ENCODE data around the gene EPHA7. TPM values are rescaled to one million over a fixed set of nuclear protein-coding genes. Genes with fewer than 3 reads are reported as not detected.

Gene EPHA7
- total RNA-seq = not detected

GRCh38 chr6:93419304-93420162, at the start of gene EPHA7:
Gene EPHA7, minus strand, starts transcription at chr6:93419559. Its CDS starts 218 bp downstream, at chr6:93419341.
- ATAC-seq (peak; percentile 71), DNase-seq (peak; percentile 45)
- POLR2A ChIA-PET = interaction anchor here (0.6 kb wide), 1 partner anchor 572 kb away, joined by 3 read pairs; no protein-coding TSS in a partner anchor
- Mint-ChIP-seq H3K4me1 (ENCODE audit: low read depth) (peaks cover 25% of the 10 kb centered on the region), H3K4me3 (peak within 1 kb of the TSS; percentile 64), H3K36me3 (ENCODE audit: low read depth) (peaks cover 8% of the 10 kb centered on the region), H3K27me3 (ENCODE audit: low read depth) (peaks cover 44% of the 10 kb centered on the region), H3K9me3 (ENCODE audit: insufficient read depth) (no peaks in the 10 kb centered on the region), H3K27ac (no peak within 1 kb of the TSS)
- CTCF ChIA-PET = no interaction called here

DNA sequence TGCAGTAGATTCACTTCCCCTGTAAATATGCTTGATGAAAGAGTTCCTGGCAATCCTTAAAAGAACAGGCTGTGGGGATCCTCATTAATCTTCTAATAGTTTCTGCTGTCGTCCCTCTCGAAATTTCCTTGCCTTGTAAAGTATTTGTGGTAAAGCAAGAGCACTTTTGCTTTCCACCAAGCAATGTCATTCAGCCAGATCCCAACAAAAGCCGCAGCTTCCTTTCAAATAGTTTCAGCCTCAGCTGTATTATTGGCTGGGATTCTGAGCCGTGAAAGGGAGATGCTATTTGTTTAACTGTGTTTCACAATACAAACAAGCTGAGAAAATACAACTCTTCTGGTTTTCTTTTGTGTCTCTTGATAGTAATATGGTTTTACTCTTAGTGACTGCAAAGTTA, 48.9 kb upstream of the EPHA7 start:
- ATAC-seq = no peak
- Mint-ChIP-seq H3K4me1 (ENCODE audit: low read depth) (no peaks in the 10 kb centered on the region), H3K4me3 (no peak overlapping the region), H3K27ac (no peak overlapping the region), H3K36me3 (ENCODE audit: low read depth) (no peaks in the 10 kb centered on the region), H3K9me3 (ENCODE audit: insufficient read depth) (no peaks in the 10 kb centered on the region), H3K27me3 (ENCODE audit: low read depth) (no peaks in the 10 kb centered on the region)
- no peak for DNase-seq
- ChIA-PET CTCF (no interaction called here), POLR2A (no interaction called here)

GRCh38 chr6:93454533-93454932, 35.2 kb upstream of the EPHA7 start:
- ATAC-seq (no peak), DNase-seq (no peak)
- H3K36me3 Mint-ChIP-seq (ENCODE audit: low read depth) = no peaks in the 10 kb centered on the region
- H3K27me3 Mint-ChIP-seq (ENCODE audit: low read depth) = no peaks in the 10 kb centered on the region
- H3K9me3 Mint-ChIP-seq (ENCODE audit: insufficient read depth) = no peaks in the 10 kb centered on the region
- H3K27ac Mint-ChIP-seq = no peak overlapping the region
- ChIA-PET POLR2A (no interaction called here), CTCF (no interaction called here)
- H3K4me1 Mint-ChIP-seq (ENCODE audit: low read depth) = no peaks in the 10 kb centered on the region
- no peak overlapping the region for H3K4me3 Mint-ChIP-seq

DNA sequence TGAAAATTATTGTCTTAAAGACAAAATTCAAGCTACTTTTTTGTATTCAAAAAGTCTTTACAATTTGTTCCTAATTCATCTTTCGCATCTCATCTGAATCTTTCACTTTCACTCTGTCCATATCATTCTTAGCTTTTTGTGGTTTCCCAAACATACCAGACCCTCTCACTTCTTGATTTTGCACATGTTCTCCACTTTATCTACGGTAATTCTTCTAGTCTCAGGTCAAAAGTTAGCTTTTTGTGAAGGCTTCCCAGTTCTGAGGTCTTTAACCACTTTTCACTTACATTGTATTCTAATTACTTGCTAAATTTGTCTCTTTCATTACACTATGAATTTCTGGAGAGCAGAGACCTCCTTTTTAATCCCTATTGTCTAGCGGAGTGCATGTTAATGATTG, 34.6 kb upstream of the EPHA7 start:
- Mint-ChIP-seq H3K9me3 (ENCODE audit: insufficient read depth) (no peaks in the 10 kb centered on the region), H3K4me3 (no peak overlapping the region), H3K4me1 (ENCODE audit: low read depth) (no peaks in the 10 kb centered on the region), H3K27me3 (ENCODE audit: low read depth) (no peaks in the 10 kb centered on the region), H3K36me3 (ENCODE audit: low read depth) (no peaks in the 10 kb centered on the region), H3K27ac (no peak overlapping the region)
- POLR2A ChIA-PET = no interaction called here
- no peak for DNase-seq
- CTCF ChIA-PET = no interaction called here
- no peak for ATAC-seq

DNA sequence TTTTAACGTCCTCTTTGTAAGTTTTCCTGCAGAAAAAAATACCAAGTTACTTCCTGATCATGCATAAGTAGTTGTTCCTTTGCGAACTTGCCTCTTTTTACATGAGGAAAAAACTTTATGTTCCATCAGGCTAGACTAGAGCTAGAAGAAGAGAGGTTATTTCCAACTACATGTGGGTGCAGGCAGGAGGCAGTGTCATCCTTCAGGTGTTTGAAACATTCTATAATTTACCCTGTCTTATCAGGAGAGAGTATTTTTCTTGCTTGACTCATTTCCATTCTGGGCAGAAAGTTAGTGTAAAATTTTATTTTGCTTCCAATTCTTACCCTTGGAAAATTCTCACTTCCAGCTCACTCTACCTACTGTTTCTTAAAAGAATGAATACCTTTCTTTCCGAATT, 28.5 kb upstream of the EPHA7 start:
- Mint-ChIP-seq H3K9me3 (ENCODE audit: insufficient read depth) (peaks cover 4% of the 10 kb centered on the region), H3K4me1 (ENCODE audit: low read depth) (no peaks in the 10 kb centered on the region), H3K27me3 (ENCODE audit: low read depth) (no peaks in the 10 kb centered on the region), H3K4me3 (no peak overlapping the region), H3K27ac (no peak overlapping the region), H3K36me3 (ENCODE audit: low read depth) (no peaks in the 10 kb centered on the region)
- POLR2A ChIA-PET = no interaction called here
- DNase-seq = no peak
- no peak for ATAC-seq
- CTCF ChIA-PET = no interaction called here

- ChIA-PET POLR2A (no interaction called here), CTCF (no interaction called here)
- H3K36me3 Mint-ChIP-seq (ENCODE audit: low read depth) = no peaks in the 10 kb centered on the region
- no peaks in the 10 kb centered on the region for H3K9me3 Mint-ChIP-seq (ENCODE audit: insufficient read depth)
- no peak overlapping the region for H3K4me3 Mint-ChIP-seq
- no peaks in the 10 kb centered on the region for H3K4me1 Mint-ChIP-seq (ENCODE audit: low read depth)
- no peak overlapping the region for H3K27ac Mint-ChIP-seq
- DNase-seq (no peak), ATAC-seq (no peak)
- H3K27me3 Mint-ChIP-seq (ENCODE audit: low read depth) = no peaks in the 10 kb centered on the region
These were observed 18.1 kb upstream of the EPHA7 start for GRCh38 chr6:93437491-93437890.

DNA sequence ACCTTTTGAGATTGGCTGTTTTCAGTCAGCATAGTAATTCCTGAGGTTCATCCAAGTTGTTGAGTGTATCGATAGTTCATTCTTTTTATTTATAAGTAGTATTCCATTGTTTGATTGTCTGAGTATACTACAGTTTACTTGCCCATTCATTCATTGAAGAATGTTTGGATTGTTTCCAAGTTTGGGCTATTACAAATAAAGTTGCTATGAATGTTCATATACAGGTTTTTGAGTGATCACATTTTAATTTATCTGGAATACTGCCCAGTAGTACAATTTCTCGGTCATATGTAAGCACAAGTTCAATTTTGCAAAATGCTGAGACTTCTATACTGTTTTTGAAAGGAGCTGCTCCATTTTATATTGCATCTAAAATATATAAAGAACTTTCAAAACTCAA, 14.2 kb upstream of the EPHA7 start:
- ATAC-seq = no peak
- Mint-ChIP-seq H3K27ac (no peak overlapping the region), H3K4me1 (ENCODE audit: low read depth) (no peaks in the 10 kb centered on the region), H3K4me3 (no peak overlapping the region), H3K36me3 (ENCODE audit: low read depth) (no peaks in the 10 kb centered on the region), H3K27me3 (ENCODE audit: low read depth) (no peaks in the 10 kb centered on the region), H3K9me3 (ENCODE audit: insufficient read depth) (no peaks in the 10 kb centered on the region)
- ChIA-PET CTCF (no interaction called here), POLR2A (no interaction called here)
- no peak for DNase-seq

DNA sequence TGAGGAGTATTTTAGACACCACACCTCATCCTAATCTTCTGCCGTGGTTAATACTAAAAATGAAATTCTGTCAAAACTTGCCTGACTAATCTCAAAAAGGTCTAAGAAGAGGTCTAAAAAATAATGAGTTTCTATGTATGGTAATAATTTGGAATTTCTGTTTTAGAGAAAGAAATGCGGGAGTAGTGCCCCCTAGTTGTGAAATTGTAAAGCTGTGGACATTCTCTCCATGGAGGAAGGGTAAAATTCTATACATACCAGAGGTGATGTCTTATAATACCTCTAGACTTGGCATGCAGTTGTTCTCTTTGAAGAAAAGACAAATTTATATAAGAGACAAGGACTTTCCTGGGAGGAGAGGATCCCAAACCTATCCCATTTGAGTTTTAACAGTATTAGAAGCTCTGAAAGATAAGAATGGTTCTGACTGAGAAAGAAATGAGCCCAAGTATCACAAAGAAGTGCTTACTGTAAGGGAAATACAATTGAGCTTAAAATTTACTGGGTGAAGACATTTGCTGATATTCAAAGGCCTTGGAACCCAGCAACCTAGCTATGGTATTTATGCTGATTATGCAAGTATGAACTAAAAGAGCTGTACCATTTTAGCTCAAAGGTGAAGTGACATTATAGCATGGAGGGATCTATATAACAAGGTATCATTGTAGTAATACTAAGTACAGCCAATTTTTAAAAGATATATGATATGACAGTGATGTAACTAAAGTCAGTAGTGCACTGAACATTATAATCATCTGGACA, 5.1 kb upstream of the EPHA7 start:
- DNase-seq (no peak), ATAC-seq (no peak)
- Mint-ChIP-seq H3K4me1 (ENCODE audit: low read depth) (peaks cover 6% of the 10 kb centered on the region), H3K9me3 (ENCODE audit: insufficient read depth) (no peaks in the 10 kb centered on the region), H3K4me3 (no peak overlapping the region), H3K27ac (no peak overlapping the region), H3K27me3 (ENCODE audit: low read depth) (peaks cover 16% of the 10 kb centered on the region), H3K36me3 (ENCODE audit: low read depth) (no peaks in the 10 kb centered on the region)
- POLR2A ChIA-PET = no interaction called here
- CTCF ChIA-PET = interaction anchor here (1.0 to 1.4 kb wide), 2 partner anchors 9 to 299 kb away, joined by 3 read pairs; no protein-coding TSS in a partner anchor

GRCh38 chr6:93423542-93423941, 4.2 kb upstream of the EPHA7 start:
- DNase-seq (peak; percentile 39), ATAC-seq (no peak)
- Mint-ChIP-seq H3K27me3 (ENCODE audit: low read depth) (peaks cover 22% of the 10 kb centered on the region), H3K27ac (no peak overlapping the region), H3K36me3 (ENCODE audit: low read depth) (peaks cover 3% of the 10 kb centered on the region), H3K4me1 (ENCODE audit: low read depth) (peaks cover 11% of the 10 kb centered on the region), H3K9me3 (ENCODE audit: insufficient read depth) (no peaks in the 10 kb centered on the region), H3K4me3 (no peak overlapping the region)
- POLR2A ChIA-PET = no interaction called here
- CTCF ChIA-PET = interaction anchor here (0.6 to 1.4 kb wide), 6 partner anchors 14 to 1668 kb away, joined by 3 to 5 read pairs (median 3); no protein-coding TSS in a partner anchor

- ATAC-seq (no peak), DNase-seq (no peak)
- peaks cover 44% of the 10 kb centered on the region for H3K27me3 Mint-ChIP-seq (ENCODE audit: low read depth)
- H3K4me3 Mint-ChIP-seq = peak overlapping the region; percentile 64
- no peaks in the 10 kb centered on the region for H3K9me3 Mint-ChIP-seq (ENCODE audit: insufficient read depth)
- ChIA-PET POLR2A (no interaction called here), CTCF (no interaction called here)
- peaks cover 25% of the 10 kb centered on the region for H3K4me1 Mint-ChIP-seq (ENCODE audit: low read depth)
- peaks cover 8% of the 10 kb centered on the region for H3K36me3 Mint-ChIP-seq (ENCODE audit: low read depth)
- no peak overlapping the region for H3K27ac Mint-ChIP-seq
These were observed 920 bp upstream of the EPHA7 start for GRCh38 chr6:93420163-93420795.

DNA sequence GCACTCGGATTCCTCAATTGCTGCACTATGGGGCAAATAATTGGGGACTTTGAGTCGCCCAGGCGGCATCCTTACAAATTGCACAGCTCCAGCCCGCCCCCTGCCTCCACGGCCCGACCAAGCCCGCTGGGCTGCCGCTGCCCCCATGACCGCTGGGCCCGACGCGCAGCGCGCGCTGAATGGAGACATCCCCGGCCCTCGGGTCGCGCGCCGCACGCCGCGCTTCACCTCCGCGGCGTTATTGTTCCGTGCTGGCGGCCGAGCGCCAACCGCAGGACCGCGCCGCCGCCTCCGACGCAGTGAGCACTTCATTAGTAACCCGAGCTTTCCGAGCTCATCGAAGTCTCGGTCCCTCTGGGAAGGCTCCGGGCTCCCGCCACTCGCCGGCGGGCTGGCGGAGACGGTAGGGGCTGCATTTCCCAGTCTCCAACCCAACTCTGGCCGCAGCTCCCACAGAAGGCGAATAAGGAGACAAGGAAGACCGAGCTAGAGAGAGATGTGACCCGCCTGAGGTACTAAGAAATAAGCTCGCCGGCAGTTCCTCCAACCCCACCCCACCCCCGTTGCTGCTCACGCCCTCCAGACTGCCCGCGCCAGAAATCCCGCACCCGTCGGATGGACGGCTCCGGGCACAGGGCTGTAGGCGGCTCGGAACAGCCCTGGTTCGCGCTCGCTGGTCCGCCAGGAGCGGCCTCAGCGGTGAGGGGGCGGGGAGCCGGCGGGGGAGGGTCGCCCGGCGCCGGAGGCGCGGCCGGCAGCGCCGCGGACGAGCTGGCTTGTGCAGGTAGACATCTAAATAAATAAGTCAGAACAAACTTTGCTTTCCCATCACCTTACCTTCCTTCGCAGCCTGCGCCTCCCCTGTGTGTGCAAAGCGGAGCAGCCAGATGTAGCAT, 703 bp downstream of the EPHA7 start:
- Mint-ChIP-seq H3K36me3 (ENCODE audit: low read depth) (peaks cover 8% of the 10 kb centered on the region), H3K4me1 (ENCODE audit: low read depth) (peaks cover 25% of the 10 kb centered on the region), H3K27ac (no peak overlapping the region), H3K27me3 (ENCODE audit: low read depth) (peaks cover 44% of the 10 kb centered on the region), H3K9me3 (ENCODE audit: insufficient read depth) (no peaks in the 10 kb centered on the region), H3K4me3 (peak overlapping the region; percentile 64)
- ChIA-PET POLR2A (interaction anchor here (0.6 kb wide), 1 partner anchor 572 kb away, joined by 3 read pairs; no protein-coding TSS in a partner anchor), CTCF (no interaction called here)
- DNase-seq = no peak
- ATAC-seq = peak; percentile 37

All from activated CD8-positive, alpha-beta T cell treated with anti-CD3 and anti-CD28 coated beads, Interleukin-2, amount 10 ng/mL, durations not matched to agents 7 days and 5 days (primary cell).